HG03460 (cell line): ENCODE results near the gene ADAMTS5.

Experiments
- ATAC-seq: cut with Tn5 transposase; IDR thresholded peaks from one replicate; pipeline ENCODE4 v1.9.1; 2021; ENCODE audit not compliant: unreplicated experiment

The ADAMTS5 gene

DNA sequence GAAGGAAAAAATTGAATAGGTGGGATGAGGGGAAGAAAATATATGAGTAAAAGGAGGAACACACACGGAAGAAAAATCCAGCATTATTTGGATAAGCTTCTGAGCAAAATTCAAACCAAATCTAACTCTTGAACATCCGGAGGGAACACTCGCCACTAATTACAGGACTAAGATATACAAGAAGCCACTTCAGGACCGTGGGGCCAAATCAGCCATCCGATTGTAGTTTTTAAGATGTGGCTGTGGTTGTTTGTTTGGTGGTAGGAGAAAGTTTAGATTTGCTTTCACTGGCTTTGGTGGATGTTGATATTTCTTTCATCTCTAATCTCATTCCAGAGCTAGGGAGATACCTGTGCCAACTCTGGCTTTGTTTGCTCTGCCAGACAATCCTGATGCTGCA lies 78.0 kb downstream of the ADAMTS5 start:
- ATAC-seq, result no peak

GRCh38 chr21:26888256-26888655 lies 78.6 kb downstream of the ADAMTS5 start:
- no peak for ATAC-seq

DNA sequence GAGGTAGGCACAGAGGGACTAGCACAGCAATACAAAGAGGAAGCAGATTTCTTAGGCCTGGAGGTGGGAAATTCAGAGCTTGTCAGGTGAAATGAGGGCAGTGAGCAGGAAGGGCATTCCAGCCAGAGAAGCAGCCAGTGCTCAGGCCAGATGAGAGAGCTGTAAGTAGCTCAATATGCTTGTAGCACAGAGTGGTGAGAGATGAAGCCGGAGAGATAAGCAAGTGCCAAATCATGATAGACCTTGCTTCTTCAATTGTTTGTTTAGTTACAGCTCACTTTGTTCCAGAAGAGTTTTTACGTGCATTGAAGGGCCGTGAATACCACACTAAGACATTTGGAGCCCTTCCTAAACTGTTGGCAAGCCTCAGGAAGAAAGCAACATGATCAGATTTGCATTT lies 79.6 kb downstream of the ADAMTS5 start:
- no peak for ATAC-seq

- ATAC-seq, result no peak
These were observed 82.5 kb downstream of the ADAMTS5 start for GRCh38 chr21:26884436-26884835.

DNA sequence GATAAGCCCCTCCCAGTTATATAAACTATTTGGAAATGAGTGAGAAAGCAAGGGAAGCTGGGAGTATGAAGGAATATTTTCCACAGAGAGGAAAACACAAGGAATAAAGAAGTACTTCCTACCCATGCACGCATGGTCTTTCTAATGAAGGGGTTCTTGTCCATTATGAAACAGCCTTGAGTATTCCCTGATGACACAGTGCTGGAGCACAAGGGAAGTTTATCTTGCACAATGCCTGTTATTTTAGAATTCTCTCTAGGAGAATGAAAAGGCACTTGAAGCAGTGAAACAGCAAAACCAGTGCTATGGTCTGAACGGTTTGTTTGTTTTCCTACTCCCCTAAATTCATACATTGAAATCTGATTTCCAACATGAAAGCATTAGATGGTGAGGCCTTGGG lies 83.1 kb downstream of the ADAMTS5 start:
- ATAC-seq, result no peak

DNA sequence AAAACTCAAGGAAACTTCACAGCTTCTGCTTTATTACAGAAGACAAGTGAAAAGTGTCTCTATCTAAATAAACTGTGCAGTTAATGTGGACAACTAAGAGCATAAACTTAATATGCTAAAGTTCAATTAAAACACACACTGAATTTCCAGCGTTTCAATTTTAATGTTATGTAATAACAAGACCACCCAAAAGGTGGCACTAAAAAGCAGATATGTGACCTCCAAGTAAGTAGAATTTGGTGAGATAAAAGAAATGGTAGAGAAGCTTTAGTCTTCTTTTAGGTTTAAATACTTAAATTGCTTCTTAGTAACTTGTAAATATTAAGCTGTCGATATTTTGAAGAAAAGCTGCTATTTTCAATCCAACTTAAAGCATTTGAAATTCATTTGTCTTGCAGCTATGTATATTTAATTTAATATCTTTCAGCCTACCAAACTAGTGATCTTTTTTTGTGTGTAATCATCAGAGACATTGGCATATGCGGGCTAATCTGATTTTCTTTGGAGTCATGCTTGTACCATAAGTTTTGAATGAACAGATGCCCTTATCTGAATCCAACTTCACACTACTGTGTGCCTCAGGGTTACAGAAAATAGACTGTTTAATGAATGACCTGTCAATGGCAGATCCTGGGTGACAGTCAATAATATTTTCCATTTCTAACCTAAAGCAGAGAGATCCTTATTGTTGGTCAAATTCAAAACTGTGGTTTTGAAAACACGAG lies 85.2 kb downstream of the ADAMTS5 start:
- no peak for ATAC-seq

DNA sequence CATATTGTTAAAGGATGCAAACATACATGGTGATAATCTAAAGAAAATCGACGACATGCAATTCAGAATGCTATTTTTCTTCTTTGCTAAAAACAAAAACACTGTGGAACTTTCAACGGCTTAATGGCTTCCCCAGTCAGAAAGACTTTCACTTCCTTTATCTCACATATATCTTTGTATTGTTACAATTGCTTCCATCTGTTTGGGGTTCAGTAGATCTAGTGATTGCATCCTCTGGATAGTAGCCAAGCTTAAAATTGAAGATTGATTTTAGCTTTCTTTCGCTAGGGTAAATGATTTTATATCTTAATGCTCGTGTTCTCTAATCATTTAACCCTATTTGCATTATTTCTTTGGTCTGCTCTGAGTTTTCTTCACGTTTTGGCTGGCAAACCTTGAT lies 89.9 kb downstream of the ADAMTS5 start:
- no peak for ATAC-seq

GRCh38 chr21:26874347-26874746 lies 92.5 kb downstream of the ADAMTS5 start:
- ATAC-seq, result no peak
